ENCODE results near the gene CCL19.

GRCh38 chr9:34689116-34689470 is 2.0 kb downstream of the CCL19 start:
- TF ChIP-seq EP300 (IDR thresholded peaks at IDR 0.05) (no peak), CTCF (IDR thresholded peaks at IDR 0.05) (no peak)
